HepG2 (cell line): ENCODE measurements around the gene ZDHHC13. TPM values are rescaled to one million over a fixed set of nuclear protein-coding genes. Genes with fewer than 3 reads are reported as not detected.

ENCODE experiments used
- ATAC-seq: fragments of 200-7000 bp; cut with Tn5 transposase; 3 replicates; pipeline ENCODE4 v1.9.1; 2020; ENCODE audit warnings: mild to moderate bottlenecking, moderate library complexity
- BruUV-seq: library from RNA; stranded (reverse); fragments of 400-500 nt; replicated peaks from 2 replicates; lab custom pipeline; 2021; lab: Mats Ljungman, UMichigan
- CTCF ChIA-PET: fragments of 300-600 bp; formaldehyde crosslinking; extraction: SDS; loops from one replicate; lab custom pipeline; 2021; ENCODE audit warnings: low total read pairs, inconsistent platforms, low intra/inter-chr PET ratio; lab: Yijun Ruan, JAX
- POLR2A ChIA-PET: fragments of 350-600 bp; sonication (Branson Sonifier 250); formaldehyde crosslinking; loops from one replicate; lab custom pipeline; 2020; ENCODE audit warnings: antibody characterized with exemption, inconsistent platforms; lab: Yijun Ruan, JAX
- DNase-seq: peaks from one replicate; pipeline ENCODE4 v3.0.0-alpha.2; 2015; ENCODE audit warnings: low spot score
- FAIRE-seq: peaks from 3 replicates; lab custom pipeline; 2011; peaks lifted over from hg19 to GRCh38; lab: Jason Lieb, UNC
- H2AFZ ChIP-seq: one replicate; pipeline ENCODE4 v1.6.1; 2011; ENCODE audit warnings: low read length, inconsistent platforms
- H3K27ac ChIP-seq: fragments of 300-600 bp; 3 replicates; pipeline ENCODE4 v1.8.0; 2011; ENCODE audit warnings: mixed run types, mild to moderate bottlenecking, mixed read lengths, low read length, inconsistent platforms; ENCODE audit not compliant: insufficient read depth; ENCODE audit errors: extremely low read length
- H3K27me3 ChIP-seq, 2 experiments: fragments of 200-600 bp in 1 of 2; 2 replicates in 1 of 2; 3 replicates in 1 of 2; pipeline versions ENCODE4 v1.6.0 to v1.8.0; 2011; ENCODE audit warnings: low read length in 2 of 2, mild to moderate bottlenecking in 2 of 2, moderate library complexity in 2 of 2, inconsistent platforms in 1 of 2; ENCODE audit not compliant: insufficient read depth in 2 of 2, control insufficient read depth in 1 of 2
- H3K36me3 ChIP-seq, 2 experiments: fragments of 200-600 bp in 1 of 2; replicated peaks in 1 of 2; 2 replicates in 1 of 2; 3 replicates in 1 of 2; pipeline versions ENCODE4 v1.5.1 to v1.8.0; 2011; ENCODE audit warnings: low read length in 2 of 2, inconsistent platforms in 1 of 2; ENCODE audit not compliant: insufficient read depth in 2 of 2, control insufficient read depth in 1 of 2
- H3K4me1 ChIP-seq: 2 replicates; pipeline ENCODE4 v1.5.1; 2012; ENCODE audit warnings: low read length, inconsistent platforms; ENCODE audit not compliant: insufficient read depth
- H3K4me2 ChIP-seq: 2 replicates; pipeline ENCODE4 v1.6.0; 2011; ENCODE audit warnings: low read depth, low read length, inconsistent platforms
- H3K4me3 ChIP-seq, 3 experiments: fragments of 200-600 bp in 1 of 3; sonication (generic), shearing (Covaris generic) in 1 of 3; replicated peaks in 1 of 3; 2 replicates each; pipeline ENCODE4 v1.5.1; 2011 to 2016; ENCODE audit warnings: low read length in 3 of 3, inconsistent platforms in 2 of 3, low read depth in 2 of 3, mild to moderate bottlenecking in 2 of 3, control low read depth in 1 of 3, mixed read lengths in 1 of 3; ENCODE audit not compliant: insufficient read depth in 1 of 3
- H3K79me2 ChIP-seq: one replicate; pipeline ENCODE4 v1.6.1; 2011; ENCODE audit warnings: low read length, inconsistent platforms; ENCODE audit not compliant: insufficient read depth
- H3K9ac ChIP-seq: 2 replicates; pipeline ENCODE4 v1.6.0; 2011; ENCODE audit warnings: mild to moderate bottlenecking, low read depth, low read length, inconsistent platforms; ENCODE audit not compliant: insufficient read depth
- H3K9me3 ChIP-seq: 2 replicates; pipeline ENCODE4 v1.5.1; 2012; ENCODE audit warnings: mild to moderate bottlenecking, low read length
- H4K20me1 ChIP-seq: 2 replicates; pipeline ENCODE4 v1.6.0; 2011; ENCODE audit warnings: inconsistent platforms, mild to moderate bottlenecking, low read length, moderate library complexity; ENCODE audit not compliant: insufficient read depth
- CBX1 ChIP-seq: IDR thresholded peaks from one replicate; pipeline ENCODE4 v1.6.1; 2016; ENCODE audit warnings: antibody characterized with exemption, low read depth
- MAFF ChIP-seq: IDR thresholded peaks from 2 replicates; pipeline ENCODE4 v1.6.1; 2011; ENCODE audit warnings: low read depth, low read length, improper control_type of control experiment
- SAP130 ChIP-seq: IDR thresholded peaks from 2 replicates; pipeline ENCODE4 v1.6.1; 2016; ENCODE audit warnings: low read depth
- SETDB1 ChIP-seq: sonication (generic); formaldehyde crosslinking; IDR thresholded peaks from 2 replicates; pipeline ENCODE4 v1.5.1; 2020; ENCODE audit warnings: missing genetic modification reagents, mild to moderate bottlenecking, borderline replicate concordance
- SMAD1 ChIP-seq: sonication (generic); formaldehyde crosslinking; IDR thresholded peaks from 2 replicates; pipeline ENCODE4 v1.4.0; 2020; ENCODE audit warnings: missing genetic modification reagents, low read depth, mild to moderate bottlenecking, borderline replicate concordance
- ZBTB34 ChIP-seq: sonication (generic); formaldehyde crosslinking; IDR thresholded peaks from 2 replicates; pipeline ENCODE4 v1.8.0; 2022; ENCODE audit warnings: mild to moderate bottlenecking, missing genetic modification reagents
- WGBS: methylation state at CpG from one replicate; pipeline ENCODE4 v1.1.6; 2017; ENCODE audit warnings: low lambda C conversion rate; 5-methylcytosine and 5-hydroxymethylcytosine counted together
- in situ Hi-C: cut with HindIII; loops from 2 replicates; pipeline ENCODE4 v1.10.0; 2017; ENCODE audit warnings: low pct_unique_long_range_greater_than_20kb; ENCODE audit not compliant: extremely low pct_ligation_motif_present
- intact Hi-C: fragments of 100-400 bp; cut with micrococcal nuclease; formaldehyde crosslinking; loops from one replicate; pipeline ENCODE4 v1.10.0; 2022; ENCODE audit not compliant: unreplicated experiment
- polyA plus RNA-seq, 8 experiments: library from polyadenylated mRNA; depleted of rRNA in 3 of 8; stranded (reverse) in 7 of 8; unstranded in 1 of 8; fragments of >200 nt; fragmentation: Illumina TruSeq in 4 of 8; extraction: Trizol in 4 of 8; gene quantifications; 2 replicates each; pipeline versions ENCODE4 v1.2.1 to v1.2.3, GENCODE V29; 2011 to 2016; ENCODE audit warnings: low read depth in 4 of 8, missing spikeins in 1 of 8, mixed read lengths in 1 of 8; ENCODE audit not compliant: insufficient read depth in 1 of 8
- total RNA-seq, 5 experiments: library from RNA; depleted of rRNA; stranded (reverse); fragments of >200 nt; fragmentation: Illumina TruSeq; extraction: Trizol; gene quantifications; 2 replicates each; pipeline ENCODE4 v1.2.3, GENCODE V29; 2016; ENCODE audit warnings: low read depth in 1 of 5

ZDHHC13 gene
- total and polyA plus RNA-seq, 2 of the 13 experiments (the other 11 are each of a cell fraction or from before 2014, with no cell fraction given) = 10.9 to 11.8 TPM

DNA sequence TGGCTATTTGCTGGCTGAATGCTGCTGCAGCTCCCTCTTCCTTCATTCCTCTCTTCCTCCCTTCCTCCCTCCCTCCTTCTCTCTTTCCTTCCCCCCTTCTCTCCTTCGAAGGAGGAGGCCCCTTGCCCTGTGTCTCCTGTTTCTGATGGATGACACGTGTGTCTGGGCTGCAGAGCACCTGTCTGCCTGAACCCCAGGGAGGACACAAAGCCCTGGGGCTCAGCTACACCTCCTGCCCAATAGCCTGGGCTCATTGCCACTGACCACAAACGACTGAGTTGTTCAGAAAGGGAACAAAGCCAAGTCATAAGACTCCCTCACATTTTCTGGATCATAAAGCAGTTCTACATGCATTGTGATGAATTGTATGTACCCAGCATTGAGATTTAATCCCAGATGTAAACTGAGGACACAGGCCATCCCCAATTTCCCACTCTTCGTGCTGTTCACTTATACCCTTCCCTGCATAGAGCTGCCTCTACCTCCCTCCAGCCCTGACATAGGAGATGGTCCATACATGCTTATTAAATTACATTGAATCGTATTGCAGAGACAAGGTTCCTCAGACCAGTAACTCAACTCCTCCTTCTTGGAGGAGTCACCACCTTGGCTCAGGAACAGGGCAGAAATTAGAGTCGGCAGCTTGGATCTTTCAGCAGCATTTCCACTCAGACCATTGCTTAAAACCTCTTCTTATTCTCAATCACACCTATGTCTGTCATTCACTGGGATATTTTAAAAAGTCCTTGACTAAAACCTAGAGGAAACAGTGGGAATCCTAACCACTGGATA is 83.6 kb downstream of the ZDHHC13 start:
- TF ChIP-seq SAP130 (CRISPR knock-in tag) (no peak), ZBTB34 (CRISPR knock-in tag) (no peak), SETDB1 (no peak), SMAD1 (CRISPR knock-in tag) (no peak), CBX1 (no peak), MAFF (no peak)
- POLR2A ChIA-PET = no interaction called here
- Histone ChIP-seq H3K36me3 (no peaks in the 10 kb centered on the region), H3K27ac (no peak overlapping the region), H4K20me1 (no peaks in the 10 kb centered on the region), H3K4me2 (no peak overlapping the region), H3K4me1 (no peaks in the 10 kb centered on the region), H3K9me3 (no peaks in the 10 kb centered on the region), H3K79me2 (no peaks in the 10 kb centered on the region), H3K9ac (no peak overlapping the region), H3K27me3 (peaks cover 0 to 13% of the 10 kb centered on the region in 2 experiments; a peak in 1 of 5 replicates), H2AFZ (no peak overlapping the region), H3K4me3 (no peak overlapping the region)
- intact Hi-C loops = no loop called here
- CTCF ChIA-PET = no interaction called here
- DNase-seq (no peak), FAIRE-seq (no peak), ATAC-seq (no peak)
- WGBS = 0% methylated on average over 6 of the region's 6 CpGs
- in situ Hi-C loops = no loop called here
- BruUV-seq = no TSS peak
